H1 (cell line): Measurements from ENCODE around the gene METTL9. TPM values are rescaled to one million over a fixed set of nuclear protein-coding genes. Genes with fewer than 3 reads are reported as not detected.

Source experiments
- CTCF ChIA-PET: fragments of 300-600 bp; sonication (Branson Sonifier 250); formaldehyde crosslinking; loops from one replicate; lab custom pipeline; 2021; ENCODE audit not compliant: partially characterized antibody; lab: Charles Lee
- POLR2A ChIA-PET: fragments of 300-600 bp; sonication (Branson Sonifier 250); formaldehyde crosslinking; loops from one replicate; lab custom pipeline; 2021; ENCODE audit warnings: inconsistent platforms; ENCODE audit not compliant: partially characterized antibody; lab: Charles Lee
- DNase-seq, 2 experiments: peaks; one replicate each; pipeline versions ENCODE4 v3.0.0 to v3.0.0-alpha.2; 2010 to 2022; ENCODE audit warnings: low spot score in 2 of 2, low read depth in 1 of 2, mixed read lengths in 1 of 2
- FAIRE-seq: peaks from 2 replicates; lab custom pipeline; 2011; peaks lifted over from hg19 to GRCh38; lab: Jason Lieb, UNC
- H2AFZ ChIP-seq: 2 replicates; pipeline ENCODE4 v1.8.1; 2012; ENCODE audit warnings: low read length, inconsistent platforms
- H2AK5ac ChIP-seq: 2 replicates; pipeline ENCODE4 v1.6.1; 2013; ENCODE audit warnings: low read depth, low read length
- H2BK120ac ChIP-seq: replicated peaks from 2 replicates; pipeline ENCODE3; 2013; ENCODE audit warnings: low read depth, low read length, inconsistent platforms
- H2BK12ac ChIP-seq: 2 replicates; pipeline ENCODE4 v1.6.1; 2013; ENCODE audit warnings: low read depth, low read length
- H2BK15ac ChIP-seq: 2 replicates; pipeline ENCODE4 v1.6.1; 2013; ENCODE audit warnings: low read length
- H2BK20ac ChIP-seq: 2 replicates; pipeline ENCODE4 v1.6.1; 2013; ENCODE audit warnings: low read length
- H2BK5ac ChIP-seq: 2 replicates; pipeline ENCODE4 v1.6.1; 2013; ENCODE audit warnings: low read depth, low read length
- H3K14ac ChIP-seq: 2 replicates; pipeline ENCODE4 v1.6.1; 2013; ENCODE audit warnings: inconsistent platforms; ENCODE audit not compliant: insufficient read length
- H3K18ac ChIP-seq: 2 replicates; pipeline ENCODE4 v1.6.1; 2013; ENCODE audit warnings: low read length; ENCODE audit errors: extremely low read depth
- H3K23ac ChIP-seq: 2 replicates; pipeline ENCODE4 v1.6.1; 2013; ENCODE audit warnings: inconsistent platforms; ENCODE audit not compliant: insufficient read length
- H3K23me2 ChIP-seq: 2 replicates; pipeline ENCODE4 v1.6.1; 2013; ENCODE audit warnings: low read depth, low read length
- H3K27ac ChIP-seq: 2 replicates; pipeline ENCODE4 v1.6.1; 2011; ENCODE audit warnings: low read depth, low read length, inconsistent platforms
- H3K27me3 ChIP-seq, 4 experiments: replicated peaks in 1 of 4; 1 replicate in 1 of 4; 2 replicates in 3 of 4; pipeline versions ENCODE4 v1.6.1 to v1.8.1; 2011 to 2013; ENCODE audit warnings: low read length in 3 of 4, mild to moderate bottlenecking in 3 of 4, inconsistent platforms in 2 of 4, mixed read lengths in 2 of 4, moderate library complexity in 1 of 4; ENCODE audit not compliant: control insufficient read depth in 3 of 4, insufficient read depth in 3 of 4; ENCODE audit errors: extremely low read depth in 1 of 4
- H3K36me3 ChIP-seq, 4 experiments: 2 replicates each; pipeline versions ENCODE4 v1.6.1 to v1.8.1; 2011 to 2013; ENCODE audit warnings: mild to moderate bottlenecking in 4 of 4, low read length in 3 of 4, moderate library complexity in 2 of 4, control low read depth in 1 of 4, inconsistent platforms in 1 of 4; ENCODE audit not compliant: insufficient read depth in 4 of 4, control insufficient read depth in 2 of 4
- H3K4ac ChIP-seq: replicated peaks from 2 replicates; pipeline ENCODE3; 2013; ENCODE audit warnings: low read length, low read depth, mixed read lengths, inconsistent platforms; ENCODE audit not compliant: insufficient read length
- H3K4me1 ChIP-seq, 4 experiments: replicated peaks in 1 of 4; 1 replicate in 1 of 4; 2 replicates in 3 of 4; pipeline versions ENCODE4 v1.6.1 to v1.8.1; 2011 to 2013; ENCODE audit warnings: low read length in 3 of 4, inconsistent platforms in 2 of 4, mixed read lengths in 1 of 4; ENCODE audit not compliant: insufficient read depth in 4 of 4, control insufficient read depth in 3 of 4
- H3K4me2 ChIP-seq, 2 experiments: 2 replicates each; pipeline versions ENCODE4 v1.6.1 to v1.8.1; 2011 to 2013; ENCODE audit warnings: low read depth in 2 of 2, low read length in 2 of 2, control low read depth in 1 of 2, inconsistent platforms in 1 of 2, mild to moderate bottlenecking in 1 of 2; ENCODE audit not compliant: insufficient read depth in 1 of 2
- H3K4me3 ChIP-seq, 4 experiments: fragments of 200-600, 300-600 bp in 1 of 4; sonication (generic), shearing (Covaris generic), sonication (Bioruptor Twin) in 1 of 4; 2 replicates each; pipeline versions ENCODE4 v1.5.1 to v1.8.1; 2011 to 2016; ENCODE audit warnings: low read length in 4 of 4, low read depth in 3 of 4, control low read depth in 2 of 4, inconsistent platforms in 2 of 4, mild to moderate bottlenecking in 2 of 4, mixed read lengths in 1 of 4, moderate library complexity in 1 of 4; ENCODE audit not compliant: insufficient read depth in 2 of 4; ENCODE audit errors: extremely low read depth in 1 of 4
- H3K56ac ChIP-seq: replicated peaks from 2 replicates; pipeline ENCODE3; 2013; ENCODE audit warnings: low read depth, mild to moderate bottlenecking, mixed read lengths, low read length, inconsistent platforms; ENCODE audit not compliant: insufficient read length
- H3K79me1 ChIP-seq: 2 replicates; pipeline ENCODE4 v1.6.1; 2013; ENCODE audit warnings: low read depth, low read length, control low read depth
- H3K79me2 ChIP-seq, 2 experiments: 2 replicates each; pipeline versions ENCODE4 v1.6.1 to v1.8.1; 2012 to 2013; ENCODE audit warnings: low read length in 2 of 2, mild to moderate bottlenecking in 2 of 2, inconsistent platforms in 1 of 2; ENCODE audit not compliant: insufficient read depth in 2 of 2, control insufficient read depth in 1 of 2
- H3K9ac ChIP-seq, 4 experiments: replicated peaks in 1 of 4; 1 replicate in 1 of 4; 2 replicates in 3 of 4; pipeline versions ENCODE4 v1.6.1 to v1.8.1; 2011 to 2013; ENCODE audit warnings: low read depth in 3 of 4, low read length in 3 of 4, control low read depth in 2 of 4, mild to moderate bottlenecking in 2 of 4, moderate library complexity in 2 of 4, inconsistent platforms in 1 of 4; ENCODE audit errors: extremely low read depth in 1 of 4
- H3K9me3 ChIP-seq, 2 experiments: 2 replicates each; pipeline versions ENCODE4 v1.6.1 to v1.8.1; 2012 to 2013; ENCODE audit warnings: mild to moderate bottlenecking in 2 of 2, moderate library complexity in 2 of 2, control low read depth in 1 of 2, inconsistent platforms in 1 of 2, low read depth in 1 of 2, low read length in 1 of 2, mixed read lengths in 1 of 2; ENCODE audit not compliant: insufficient read depth in 2 of 2
- H4K20me1 ChIP-seq, 2 experiments: replicated peaks in 1 of 2; 2 replicates each; pipeline versions ENCODE3 to v1.8.1; 2011 to 2013; ENCODE audit warnings: inconsistent platforms in 2 of 2, low read length in 2 of 2, mild to moderate bottlenecking in 1 of 2; ENCODE audit not compliant: insufficient read depth in 2 of 2, control insufficient read depth in 1 of 2
- H4K5ac ChIP-seq: 2 replicates; pipeline ENCODE4 v1.6.1; 2013; ENCODE audit warnings: low read length, low read depth, mixed read lengths, inconsistent platforms; ENCODE audit not compliant: insufficient read length
- H4K8ac ChIP-seq: 2 replicates; pipeline ENCODE4 v1.8.0; 2013; ENCODE audit warnings: mild to moderate bottlenecking, moderate library complexity, low read length, inconsistent platforms; ENCODE audit not compliant: insufficient read depth; ENCODE audit errors: extremely low read depth
- H4K91ac ChIP-seq: replicated peaks from 2 replicates; pipeline ENCODE3; 2013; ENCODE audit warnings: low read length, mixed read lengths, inconsistent platforms; ENCODE audit not compliant: insufficient read length
- JUND ChIP-seq: IDR thresholded peaks from 2 replicates; pipeline ENCODE4 v1.6.1; 2011; ENCODE audit warnings: mild to moderate bottlenecking, improper control_type of control experiment, low read length
- KDM1A ChIP-seq: fragments of 200-600, 300-600 bp; sonication (generic); IDR thresholded peaks from 2 replicates; pipeline ENCODE4 v1.7.1; 2016; ENCODE audit warnings: mild to moderate bottlenecking, low read length, borderline replicate concordance
- WGBS, 2 experiments: shearing (Covaris generic) in 1 of 2; methylation state at CpG; one replicate each; pipeline versions ENCODE4 v1.1.6 to v1.1.7; 2013 to 2015; ENCODE audit warnings: low lambda C conversion rate in 2 of 2, mixed read lengths in 2 of 2, inconsistent platforms in 1 of 2, low coverage in 1 of 2, missing lambda C conversion rate in 1 of 2; ENCODE audit not compliant: insufficient replicate concordance in 2 of 2, insufficient coverage in 1 of 2, insufficient read length in 1 of 2; ENCODE audit errors: extremely low coverage in 1 of 2, missing lambda C conversion rate in 1 of 2; 5-methylcytosine and 5-hydroxymethylcytosine counted together
- polyA plus RNA-seq, 7 experiments: library from polyadenylated mRNA; depleted of rRNA in 3 of 7; stranded (reverse) in 5 of 7; unstranded in 2 of 7; fragments of >200 nt in 5 of 7; fragments of 200-250 nt in 2 of 7; gene quantifications; 1 replicate in 5 of 7; 2 replicates in 1 of 7; 4 replicates in 1 of 7; pipeline versions ENCODE4 v1.2.1 to v1.2.3, GENCODE V29; 2011 to 2013; ENCODE audit warnings: missing spikeins in 2 of 7, mixed read lengths in 2 of 7
- total RNA-seq: library from RNA; stranded (reverse); fragmentation: NEBNext Ultra II Directional; extraction: Animal tissue kit (Norgen Biotek cat#: 25700); gene quantifications from 2 replicates; pipeline ENCODE4 v1.2.1, GENCODE V29; 2021
- TF ChIP-seq, protein P1 (sequence below): IDR thresholded peaks from 2 replicates; pipeline ENCODE4 v1.6.1; 2012; ENCODE audit warnings: inconsistent platforms

METTL9 gene
- total and polyA plus RNA-seq, 2 of the 8 experiments (the other 6 are each of a cell fraction or from before 2014, with no cell fraction given), result 45.4 to 112 TPM

DNA sequence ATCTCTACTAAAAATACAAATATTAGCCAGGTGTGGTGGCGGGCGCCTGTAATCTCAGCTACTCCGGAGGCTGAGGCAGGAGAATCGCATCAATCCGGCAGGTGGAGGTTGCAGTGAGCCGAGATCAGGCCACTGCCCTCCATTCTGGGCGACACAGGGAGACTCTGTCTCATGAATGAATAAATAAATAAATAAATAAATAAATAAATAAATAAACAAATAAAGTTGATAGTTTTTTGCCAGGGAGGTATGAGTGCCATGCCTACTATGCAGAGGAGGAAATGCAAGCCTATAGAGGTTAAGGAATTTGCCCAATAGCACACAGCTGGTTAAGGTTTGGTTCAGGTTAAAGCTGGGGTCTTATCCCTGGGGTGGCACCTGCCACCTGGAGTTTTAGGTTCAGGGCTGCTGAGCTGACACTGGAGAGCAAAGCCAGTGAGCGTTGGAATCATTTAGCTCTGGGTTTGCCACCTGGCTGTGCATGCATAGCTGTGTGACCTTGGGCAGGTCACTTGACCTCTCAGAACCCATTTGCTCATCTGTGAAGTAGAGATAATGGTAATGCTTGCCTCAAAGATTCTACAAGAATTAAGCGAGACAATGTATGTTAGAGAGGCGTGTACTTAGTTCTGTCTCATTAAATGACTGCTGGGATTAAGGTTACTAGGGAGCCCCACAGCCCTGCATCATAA lies 65.6 kb downstream of the METTL9 start:
- FAIRE-seq (no peak), DNase-seq (no peak)
- Histone ChIP-seq H3K9ac (no peak overlapping the region), H3K4me1 (peaks cover 0 to 9% (median 2%) of the 10 kb centered on the region in 4 experiments; a peak in 4 of 7 replicates), H2BK12ac (no peak overlapping the region), H3K14ac (no peak overlapping the region), H3K18ac (no peak overlapping the region), H4K20me1 (no peaks in the 10 kb centered on the region), H2BK15ac (no peak overlapping the region), H3K4ac (no peak overlapping the region), H3K27me3 (no peaks in the 10 kb centered on the region), H4K8ac (no peak overlapping the region), H4K5ac (no peak overlapping the region), H3K79me2 (no peaks in the 10 kb centered on the region), H3K9me3 (no peaks in the 10 kb centered on the region), H4K91ac (no peak overlapping the region), H3K36me3 (no peaks in the 10 kb centered on the region), H2BK20ac (no peak overlapping the region), H3K27ac (no peak overlapping the region), H3K56ac (no peak overlapping the region), H3K4me2 (no peak overlapping the region; a peak in 1 of 4 replicates), H3K23me2 (no peaks in the 10 kb centered on the region; the same call in 1 of the 2 replicates), H3K23ac (no peak overlapping the region), H2AFZ (no peak overlapping the region), H3K79me1 (no peaks in the 10 kb centered on the region), H2AK5ac (no peak overlapping the region), H2BK120ac (no peak overlapping the region), H3K4me3 (no peak overlapping the region), H2BK5ac (no peak overlapping the region)
- ChIA-PET POLR2A (no interaction called here), CTCF (interaction anchor here (0.9 to 3.2 kb wide), 8 partner anchors 13 to 85 kb away, joined by 3 to 13 read pairs (median 4); no protein-coding TSS in a partner anchor)
- 91% methylated on average over 10 of the region's 10 CpGs; no CpG with 5 or more reads in 1 of the 2 experiments for WGBS, 2 experiments
- peak; percentile 59; the same call in 1 of the 2 replicates for TF ChIP-seq KDM1A
- TF ChIP-seq JUND, result no peak
- TF ChIP-seq, protein P1, sequence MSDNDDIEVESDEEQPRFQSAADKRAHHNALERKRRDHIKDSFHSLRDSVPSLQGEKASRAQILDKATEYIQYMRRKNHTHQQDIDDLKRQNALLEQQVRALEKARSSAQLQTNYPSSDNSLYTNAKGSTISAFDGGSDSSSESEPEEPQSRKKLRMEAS, result no peak
